MCF 10A (cell line): ENCODE results near the gene AATK. TPM values are rescaled to one million over a fixed set of nuclear protein-coding genes. Genes with fewer than 3 reads are reported as not detected.

Experiments used
- BruUV-seq: library from RNA; stranded (reverse); fragments of 400-500 nt; replicated peaks from 2 replicates; lab custom pipeline; 2021; lab: Mats Ljungman, UMichigan
- CTCF ChIA-PET: fragments of 300-600 bp; sonication (Branson Sonifier 250); formaldehyde crosslinking; extraction: SDS; loops from one replicate; lab custom pipeline; 2021; ENCODE audit warnings: antibody characterized with exemption, inconsistent platforms; lab: Yijun Ruan, JAX
- POLR2A ChIA-PET: fragments of 300-600, 350-650 bp; sonication (Branson Sonifier 250); formaldehyde crosslinking; extraction: SDS; loops from one replicate; lab custom pipeline; 2020; ENCODE audit warnings: antibody characterized with exemption, inconsistent platforms; lab: Yijun Ruan, JAX
- DNase-seq: peaks from one replicate; pipeline ENCODE4 v3.0.0-alpha.2; 2018; ENCODE audit not compliant: unreplicated experiment
- H3K27ac Mint-ChIP-seq: one replicate; pipeline ENCODE4 v1.8.0; 2022; ENCODE audit warnings: mild to moderate bottlenecking, low read depth, mixed read lengths; ENCODE audit not compliant: unreplicated experiment
- H3K27me3 Mint-ChIP-seq: one replicate; pipeline ENCODE4 v1.8.0; 2022; ENCODE audit warnings: mixed read lengths; ENCODE audit not compliant: insufficient read depth, unreplicated experiment
- H3K36me3 Mint-ChIP-seq: one replicate; pipeline ENCODE4 v1.8.0; 2022; ENCODE audit warnings: mild to moderate bottlenecking, moderate library complexity, mixed read lengths; ENCODE audit not compliant: insufficient read depth, unreplicated experiment
- H3K4me1 Mint-ChIP-seq: one replicate; pipeline ENCODE4 v1.8.0; 2022; ENCODE audit warnings: mixed read lengths; ENCODE audit not compliant: insufficient read depth, unreplicated experiment
- H3K4me3 Mint-ChIP-seq: one replicate; pipeline ENCODE4 v1.8.0; 2022; ENCODE audit warnings: mild to moderate bottlenecking, moderate library complexity, mixed read lengths; ENCODE audit not compliant: unreplicated experiment
- H3K9me3 Mint-ChIP-seq: one replicate; pipeline ENCODE4 v1.8.0; 2022; ENCODE audit warnings: mixed read lengths; ENCODE audit not compliant: unreplicated experiment
- CTCF ChIP-seq: fragments of 200-600 bp; IDR thresholded peaks from one replicate; pipeline ENCODE4 v1.8.0; 2022; ENCODE audit warnings: antibody characterized with exemption, mild to moderate bottlenecking; ENCODE audit not compliant: unreplicated experiment
- intact Hi-C: fragments of 100-400 bp; cut with micrococcal nuclease; formaldehyde crosslinking; loops from 2 replicates; pipeline ENCODE4 v1.14.1; 2022
- total RNA-seq: library from RNA; stranded (reverse); gene quantifications from 2 replicates; pipeline ENCODE4 v1.2.3, GENCODE V29; 2022

AATK gene
- total RNA-seq, 1 experiment from 2014 or later, result 1.4 TPM

- no peak for TF ChIP-seq CTCF
- Mint-ChIP-seq H3K9me3 (no peaks in the 10 kb centered on the region), H3K27me3 (no peaks in the 10 kb centered on the region), H3K4me1 (peaks cover 4% of the 10 kb centered on the region), H3K36me3 (peaks cover 52% of the 10 kb centered on the region), H3K27ac (no peak overlapping the region), H3K4me3 (no peak overlapping the region)
- ChIA-PET CTCF (no interaction called here), POLR2A (no interaction called here)
- no TSS peak for BruUV-seq
- no peak for DNase-seq
- intact Hi-C loops, result loop anchor here (10.0 kb wide), 1 partner anchor 125 kb away; no protein-coding TSS in a partner anchor
Measured at GRCh38 chr17:81109957-81110356, 56.1 kb downstream of the AATK start.

- TF ChIP-seq CTCF, result no peak
- H3K4me1 Mint-ChIP-seq, result no peaks in the 10 kb centered on the region
- intact Hi-C loops, result loop anchor here (10.0 kb wide), 1 partner anchor 123 kb away; no protein-coding TSS in a partner anchor
- H3K4me3 Mint-ChIP-seq, result no peak overlapping the region
- H3K36me3 Mint-ChIP-seq, result peaks cover 45% of the 10 kb centered on the region
- no TSS peak for BruUV-seq
- H3K9me3 Mint-ChIP-seq, result no peaks in the 10 kb centered on the region
- DNase-seq, result no peak
- ChIA-PET POLR2A (interaction anchor here (1.3 kb wide), 1 partner anchor 10 kb away, joined by 6 read pairs; no protein-coding TSS in a partner anchor), CTCF (no interaction called here)
- H3K27me3 Mint-ChIP-seq, result no peaks in the 10 kb centered on the region
- H3K27ac Mint-ChIP-seq, result no peak overlapping the region
Measured at GRCh38 chr17:81108220-81108619, 57.8 kb downstream of the AATK start.

GRCh38 chr17:81106716-81107115 lies 59.3 kb downstream of the AATK start:
- no peaks in the 10 kb centered on the region for H3K4me1 Mint-ChIP-seq
- H3K27me3 Mint-ChIP-seq, result no peaks in the 10 kb centered on the region
- POLR2A ChIA-PET, result interaction anchor here (0.6 kb wide), 1 partner anchor 11 kb away, joined by 3 read pairs; no protein-coding TSS in a partner anchor
- CTCF ChIA-PET, result no interaction called here
- no peak for DNase-seq
- no peak overlapping the region for H3K27ac Mint-ChIP-seq
- intact Hi-C loops, result loop anchor here (10.0 kb wide), 1 partner anchor 122 kb away; no protein-coding TSS in a partner anchor
- BruUV-seq, result no TSS peak
- H3K36me3 Mint-ChIP-seq, result peaks cover 39% of the 10 kb centered on the region
- no peak overlapping the region for H3K4me3 Mint-ChIP-seq
- no peaks in the 10 kb centered on the region for H3K9me3 Mint-ChIP-seq
- TF ChIP-seq CTCF, result no peak

GRCh38 chr17:81103379-81103778 lies 62.6 kb downstream of the AATK start:
- no TSS peak for BruUV-seq
- peaks cover 26% of the 10 kb centered on the region for H3K36me3 Mint-ChIP-seq
- ChIA-PET POLR2A (interaction anchor here (1.0 to 1.4 kb wide), 2 partner anchors 67 to 101 kb away, joined by 3 to 4 read pairs; no protein-coding TSS in a partner anchor), CTCF (interaction anchor here (1.0 to 2.0 kb wide), 3 partner anchors 11 to 80 kb away, joined by 4 to 7 read pairs (median 4); no protein-coding TSS in a partner anchor)
- no peak overlapping the region for H3K4me3 Mint-ChIP-seq
- H3K27ac Mint-ChIP-seq, result no peak overlapping the region
- no peaks in the 10 kb centered on the region for H3K9me3 Mint-ChIP-seq
- DNase-seq, result no peak
- H3K27me3 Mint-ChIP-seq, result no peaks in the 10 kb centered on the region
- TF ChIP-seq CTCF, result no peak
- intact Hi-C loops, result loop anchor here (10.0 kb wide), 1 partner anchor 119 kb away; no protein-coding TSS in a partner anchor
- no peaks in the 10 kb centered on the region for H3K4me1 Mint-ChIP-seq
